Right lobe of liver (tissue), 4 donors: ENCODE results near the gene CACNA2D1.
"Not testable (repeated sequence)": the region's sequence is repeated elsewhere in the genome, so short reads cannot be mapped to it uniquely, and the experiment has no call there.

Source experiments
- CTCF ChIP-seq, 4 donors: fragments of 200-600 bp in 3 of 4; fragments of 450-650 bp in 1 of 4; IDR thresholded peaks; one replicate each; pipeline versions ENCODE4 v1.5.1 to v1.8.0; 2016 to 2022; ENCODE audit warnings: antibody characterized with exemption in 4 of 4, mild to moderate bottlenecking in 2 of 4
- POLR2A ChIP-seq: fragments of 450-650 bp; IDR thresholded peaks from one replicate; pipeline ENCODE4 v1.6.1; 2017; ENCODE audit warnings: antibody characterized with exemption, mild to moderate bottlenecking
- donor health status: DM: no; HTN: no; CAD: no.
- donor health status: DM: no; HTN: no; CAD: no.
- donor health status: DM: no; HTN: yes; CAD: no.

- not testable (repeated sequence) for TF ChIP-seq CTCF (IDR thresholded peaks at IDR 0.05); POLR2A
These were observed 57.0 kb downstream of the CACNA2D1 start for GRCh38 chr7:82386571-82386970.
